D721Med (cell line): ENCODE measurements around the gene ARRB1.

Experiments
- DNase-seq: peaks from one replicate; pipeline ENCODE4 v3.0.0; 2011; ENCODE audit warnings: low spot score; ENCODE audit not compliant: insufficient read length
- FAIRE-seq: peaks from 2 replicates; lab custom pipeline; 2011; peaks lifted over from hg19 to GRCh38; lab: Jason Lieb, UNC
- TF ChIP-seq, protein P1 (sequence below): IDR thresholded peaks from 2 replicates; pipeline ENCODE4 v1.5.1; 2012; ENCODE audit warnings: mild to moderate bottlenecking, control low read depth; ENCODE audit not compliant: insufficient read depth; ENCODE audit errors: missing control alignments

ARRB1 gene

DNA sequence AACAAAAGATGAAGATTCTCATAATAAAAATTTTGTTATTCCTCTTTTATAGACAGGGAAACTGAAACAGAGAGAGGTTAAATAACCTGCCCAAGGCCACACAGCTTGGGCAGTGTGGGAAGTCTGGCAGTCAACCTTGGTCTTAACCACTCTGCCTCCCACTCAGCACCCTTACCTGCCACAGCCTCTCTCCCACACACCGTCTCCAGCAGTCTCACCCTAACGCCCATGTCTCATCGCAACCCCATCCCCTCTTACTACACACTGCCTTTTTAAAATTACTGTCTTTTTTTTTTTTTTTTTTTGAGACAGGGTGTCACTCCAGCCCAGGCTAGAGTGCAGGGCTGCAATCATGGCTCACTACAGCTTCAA lies 25.0 kb downstream of the ARRB1 start:
- DNase-seq (no peak), FAIRE-seq (no peak)
- TF ChIP-seq, protein P1, sequence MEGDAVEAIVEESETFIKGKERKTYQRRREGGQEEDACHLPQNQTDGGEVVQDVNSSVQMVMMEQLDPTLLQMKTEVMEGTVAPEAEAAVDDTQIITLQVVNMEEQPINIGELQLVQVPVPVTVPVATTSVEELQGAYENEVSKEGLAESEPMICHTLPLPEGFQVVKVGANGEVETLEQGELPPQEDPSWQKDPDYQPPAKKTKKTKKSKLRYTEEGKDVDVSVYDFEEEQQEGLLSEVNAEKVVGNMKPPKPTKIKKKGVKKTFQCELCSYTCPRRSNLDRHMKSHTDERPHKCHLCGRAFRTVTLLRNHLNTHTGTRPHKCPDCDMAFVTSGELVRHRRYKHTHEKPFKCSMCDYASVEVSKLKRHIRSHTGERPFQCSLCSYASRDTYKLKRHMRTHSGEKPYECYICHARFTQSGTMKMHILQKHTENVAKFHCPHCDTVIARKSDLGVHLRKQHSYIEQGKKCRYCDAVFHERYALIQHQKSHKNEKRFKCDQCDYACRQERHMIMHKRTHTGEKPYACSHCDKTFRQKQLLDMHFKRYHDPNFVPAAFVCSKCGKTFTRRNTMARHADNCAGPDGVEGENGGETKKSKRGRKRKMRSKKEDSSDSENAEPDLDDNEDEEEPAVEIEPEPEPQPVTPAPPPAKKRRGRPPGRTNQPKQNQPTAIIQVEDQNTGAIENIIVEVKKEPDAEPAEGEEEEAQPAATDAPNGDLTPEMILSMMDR, result no peak

DNA sequence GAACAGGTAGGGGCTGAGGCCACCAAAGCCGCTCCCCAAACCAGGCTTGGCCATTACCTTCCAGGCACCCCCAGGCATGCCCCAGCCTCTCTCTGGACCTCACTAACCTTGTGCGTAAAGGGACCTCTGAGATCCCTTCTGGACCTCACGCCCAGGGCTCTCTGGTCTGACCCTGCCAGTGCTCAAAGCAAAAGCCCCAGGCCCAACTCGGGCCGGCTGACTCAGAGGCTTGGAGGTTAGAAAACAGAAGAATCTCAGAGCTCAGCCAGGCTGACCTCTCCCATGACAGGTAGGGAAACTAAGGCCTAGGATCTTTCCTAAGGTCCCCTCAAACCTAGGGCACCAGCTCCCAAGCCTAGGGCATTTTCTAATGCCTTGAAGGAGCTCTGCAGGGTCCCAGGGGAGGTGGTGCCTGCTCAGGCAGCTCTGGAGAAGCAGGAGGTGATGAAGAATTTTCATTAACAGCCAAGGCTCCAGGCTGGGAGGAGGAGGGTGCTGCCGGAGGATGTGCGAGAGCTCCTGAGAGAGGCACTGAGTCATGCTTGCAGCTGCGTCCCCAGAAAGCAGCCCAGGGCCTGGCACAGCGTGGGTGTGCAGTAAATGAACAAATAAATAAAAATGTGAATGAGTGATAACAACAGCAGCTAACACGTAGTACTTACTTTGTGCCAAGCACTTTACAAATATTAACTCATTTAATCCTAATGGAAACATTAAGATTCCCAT lies 25.6 kb downstream of the ARRB1 start:
- TF ChIP-seq, protein P1, result no peak
- no peak for FAIRE-seq
- DNase-seq, result no peak

DNA sequence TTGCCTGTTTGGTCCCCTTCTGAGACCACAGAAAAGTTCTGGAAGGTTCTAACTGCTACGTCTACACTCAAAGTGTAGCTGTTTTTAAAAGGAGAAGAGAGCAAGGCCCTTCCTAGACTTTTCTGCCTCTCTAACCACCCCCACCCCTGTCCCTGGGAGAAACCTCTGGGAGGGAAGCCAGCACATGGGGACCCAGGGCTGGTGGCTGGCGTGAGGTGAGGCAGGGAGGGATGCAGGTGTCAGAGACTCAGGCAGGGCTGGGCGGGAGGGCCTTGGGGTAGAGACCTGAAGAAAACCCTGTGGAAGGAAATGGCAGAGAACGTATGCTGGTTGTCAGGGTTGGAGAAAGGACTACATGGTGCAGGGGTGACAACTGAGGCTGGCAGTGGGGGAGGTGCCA lies 26.7 kb downstream of the ARRB1 start:
- DNase-seq (no peak), FAIRE-seq (no peak)
- TF ChIP-seq, protein P1, result no peak

DNA sequence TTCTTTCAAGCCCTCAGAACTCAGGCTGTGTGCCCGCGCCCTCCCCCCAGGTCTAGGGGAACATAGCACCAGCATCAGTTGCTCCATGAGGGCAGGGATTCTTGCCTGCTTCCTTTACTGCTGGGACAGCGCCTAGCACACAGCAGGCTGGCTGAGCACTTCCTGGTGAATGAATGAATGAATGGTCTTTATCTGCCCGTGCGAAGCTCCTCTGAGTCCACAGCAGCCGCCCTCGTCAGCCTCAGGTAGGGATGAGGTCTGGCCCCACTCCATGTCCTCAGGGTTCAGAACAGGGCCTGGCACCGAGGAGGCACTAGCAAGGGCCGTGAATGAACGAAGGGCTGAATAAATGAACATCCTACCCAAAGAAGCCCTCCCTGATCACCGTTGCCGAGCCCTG lies 27.3 kb downstream of the ARRB1 start:
- TF ChIP-seq, protein P1, result no peak
- DNase-seq (no peak), FAIRE-seq (no peak)

DNA sequence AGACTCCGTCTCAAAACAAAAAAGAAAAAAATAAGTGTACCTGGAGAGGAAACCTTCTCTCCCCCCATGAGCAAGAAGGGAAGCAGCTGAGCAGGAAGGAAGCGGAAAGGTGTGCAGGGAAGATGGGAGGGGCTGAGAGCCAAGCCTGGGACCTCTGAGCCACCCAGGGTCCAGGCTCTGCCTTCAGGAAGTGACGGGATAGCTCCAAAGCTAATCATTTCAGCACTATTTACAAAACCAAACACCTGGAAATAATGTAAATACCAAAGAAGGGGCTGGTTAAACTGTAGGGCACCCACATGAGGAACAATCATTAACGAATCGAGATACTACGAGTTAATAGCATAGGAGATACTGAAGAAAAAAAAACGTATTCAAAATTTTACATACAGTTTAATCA lies 27.9 kb downstream of the ARRB1 start:
- no peak for FAIRE-seq
- DNase-seq, result no peak

DNA sequence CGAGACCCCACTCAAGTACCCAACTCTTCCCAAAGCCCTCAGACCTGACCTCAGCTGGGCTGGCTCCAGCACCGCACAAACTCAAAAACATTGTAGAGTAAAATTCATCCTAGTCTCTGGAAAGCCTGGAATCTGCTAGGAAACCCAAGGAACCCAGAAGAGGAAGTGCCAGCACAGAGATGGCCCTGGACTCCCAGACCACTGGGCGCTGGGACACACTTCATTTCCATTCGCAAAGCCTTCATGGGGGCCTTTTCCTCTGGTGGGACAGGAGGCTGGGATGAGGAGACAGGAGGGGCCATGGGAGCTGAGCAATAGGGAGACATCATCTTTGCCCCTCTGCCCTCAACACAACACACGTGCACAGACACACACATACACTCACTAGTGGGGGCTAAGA lies 30.8 kb downstream of the ARRB1 start:
- TF ChIP-seq, protein P1, result no peak
- no peak for FAIRE-seq
- peak; percentile 9 for DNase-seq

More for the DNA sequence above, 27.9 kb downstream of the ARRB1 start:
- TF ChIP-seq, protein P1, result no peak

DNA sequence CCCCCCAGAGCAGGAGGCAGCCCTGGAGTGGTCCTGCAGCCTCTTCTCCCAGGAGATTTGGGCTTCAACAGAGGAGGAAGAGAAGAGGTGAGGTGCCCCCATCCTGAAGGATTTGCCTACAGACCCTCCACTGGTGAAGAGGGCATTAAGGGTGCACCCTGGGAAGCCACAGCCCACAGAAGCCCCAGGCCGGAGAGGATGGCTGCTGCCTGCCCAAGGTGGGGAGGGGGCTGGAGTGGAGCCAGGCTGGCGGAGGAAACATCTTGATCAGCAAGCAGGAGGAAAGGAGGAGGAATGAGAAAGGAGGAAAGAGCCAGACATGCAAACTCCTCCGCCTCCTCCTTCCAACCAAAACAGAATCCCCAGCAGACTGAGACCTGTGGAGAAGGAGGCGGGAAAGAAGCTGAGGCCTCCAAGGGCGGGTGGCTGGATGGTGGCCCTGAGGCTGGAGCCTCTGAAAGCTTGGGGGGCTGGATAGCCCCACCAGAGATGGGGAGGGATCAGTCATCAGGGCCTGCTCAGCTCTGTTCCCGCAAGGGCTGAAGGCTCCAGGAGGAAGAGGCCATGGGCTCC lies 31.3 kb downstream of the ARRB1 start:
- TF ChIP-seq, protein P1, result no peak
- DNase-seq, result peak; percentile 13
- FAIRE-seq, result no peak
